Measurements from ENCODE around the gene CNTNAP4. TPM values are rescaled to one million over a fixed set of nuclear protein-coding genes. Genes with fewer than 3 reads are reported as not detected.

Gene CNTNAP4
- total and polyA plus RNA-seq, 2 of the 8 experiments (the other 6 are each of a cell fraction or from before 2014, with no cell fraction given), result not detected

DNA sequence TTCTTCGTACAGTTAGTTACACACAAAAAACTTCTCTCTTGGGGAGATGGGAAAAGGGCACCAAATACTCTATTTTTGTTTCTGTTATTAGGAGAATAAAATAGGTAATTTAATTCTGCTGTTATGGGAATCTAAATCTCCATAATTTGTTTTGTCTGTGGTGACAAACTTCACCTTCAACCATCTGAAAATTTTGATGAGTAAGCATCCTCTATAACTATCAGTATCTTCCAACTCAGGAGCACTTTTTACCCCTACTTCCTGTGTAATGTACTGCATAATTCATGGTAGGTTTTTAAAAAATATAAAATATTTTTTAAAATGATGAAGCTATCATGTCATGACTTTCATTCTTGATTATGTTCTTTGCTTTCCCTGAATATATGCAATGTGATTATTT lies 33.6 kb upstream of the CNTNAP4 start:
- no peak overlapping the region for H3K14ac ChIP-seq (ENCODE audit: insufficient read length)
- no peaks in the 10 kb centered on the region for H4K20me1 ChIP-seq (replicated peaks in 1 of 2; ENCODE audit: control insufficient read depth in 1 of 2, insufficient read depth in 2 of 2, low read length in 2 of 2)
- H2BK5ac ChIP-seq (ENCODE audit: low read depth, low read length), result no peak overlapping the region
- FAIRE-seq (no peak), DNase-seq (ENCODE audit: low read depth in 1 of 2, low spot score in 2 of 2) (no peak)
- no peak overlapping the region for H2BK20ac ChIP-seq (ENCODE audit: low read length)
- POLR2A ChIA-PET (ENCODE audit: partially characterized antibody), result no interaction called here
- CTCF ChIA-PET (ENCODE audit: partially characterized antibody), result no interaction called here
- H2BK120ac ChIP-seq (replicated peaks; ENCODE audit: low read depth, low read length), result no peak overlapping the region
- H3K18ac ChIP-seq (ENCODE audit: extremely low read depth, low read length), result no peak overlapping the region
- H3K27me3 ChIP-seq (replicated peaks in 1 of 4; ENCODE audit: control insufficient read depth in 3 of 4, extremely low read depth in 1 of 4, insufficient read depth in 3 of 4, low read length in 3 of 4), result no peaks in the 10 kb centered on the region
- H3K79me1 ChIP-seq (ENCODE audit: low read depth, low read length), result no peaks in the 10 kb centered on the region
- no peaks in the 10 kb centered on the region for H3K36me3 ChIP-seq (ENCODE audit: control insufficient read depth in 2 of 4, insufficient read depth in 4 of 4, low read length in 3 of 4)
- no peak overlapping the region for H2AFZ ChIP-seq (ENCODE audit: low read length)
- no peak overlapping the region for H4K91ac ChIP-seq (replicated peaks; ENCODE audit: insufficient read length, low read length)
- no peak overlapping the region for H3K23ac ChIP-seq (ENCODE audit: insufficient read length)
- H2BK12ac ChIP-seq (ENCODE audit: low read depth, low read length), result no peak overlapping the region
- H3K56ac ChIP-seq (replicated peaks; ENCODE audit: insufficient read length, low read depth, low read length), result no peak overlapping the region
- H3K4ac ChIP-seq (replicated peaks; ENCODE audit: insufficient read length, low read depth, low read length), result no peak overlapping the region
- H3K9me3 ChIP-seq (ENCODE audit: insufficient read depth in 2 of 2, low read depth in 1 of 2, low read length in 1 of 2), result no peaks in the 10 kb centered on the region
- H4K8ac ChIP-seq (ENCODE audit: extremely low read depth, insufficient read depth, low read length), result no peak overlapping the region
- H2BK15ac ChIP-seq (ENCODE audit: low read length), result no peak overlapping the region
- TF ChIP-seq YY1 (IDR thresholded peaks at IDR 0.05; ENCODE audit: low read depth, low read length) (no peak), MAFK (IDR thresholded peaks at IDR 0.05; ENCODE audit: low read depth, low read length) (peak; percentile 46), CHD1 (IDR thresholded peaks at IDR 0.05; ENCODE audit: low read depth, low read length) (no peak)
- TF ChIP-seq, protein P1, sequence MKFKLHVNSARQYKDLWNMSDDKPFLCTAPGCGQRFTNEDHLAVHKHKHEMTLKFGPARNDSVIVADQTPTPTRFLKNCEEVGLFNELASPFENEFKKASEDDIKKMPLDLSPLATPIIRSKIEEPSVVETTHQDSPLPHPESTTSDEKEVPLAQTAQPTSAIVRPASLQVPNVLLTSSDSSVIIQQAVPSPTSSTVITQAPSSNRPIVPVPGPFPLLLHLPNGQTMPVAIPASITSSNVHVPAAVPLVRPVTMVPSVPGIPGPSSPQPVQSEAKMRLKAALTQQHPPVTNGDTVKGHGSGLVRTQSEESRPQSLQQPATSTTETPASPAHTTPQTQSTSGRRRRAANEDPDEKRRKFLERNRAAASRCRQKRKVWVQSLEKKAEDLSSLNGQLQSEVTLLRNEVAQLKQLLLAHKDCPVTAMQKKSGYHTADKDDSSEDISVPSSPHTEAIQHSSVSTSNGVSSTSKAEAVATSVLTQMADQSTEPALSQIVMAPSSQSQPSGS (IDR thresholded peaks at IDR 0.05; ENCODE audit: low read length), result no peak
- no peak overlapping the region for H3K27ac ChIP-seq (ENCODE audit: low read depth, low read length)
- no peak overlapping the region for H4K5ac ChIP-seq (ENCODE audit: insufficient read length, low read depth, low read length)
- H2AK5ac ChIP-seq (ENCODE audit: low read depth, low read length), result no peak overlapping the region
- no peaks in the 10 kb centered on the region for H3K23me2 ChIP-seq (ENCODE audit: low read depth, low read length)
- H3K4me1 ChIP-seq (replicated peaks in 1 of 4; ENCODE audit: control insufficient read depth in 3 of 4, insufficient read depth in 4 of 4, low read length in 3 of 4), result no peaks in the 10 kb centered on the region
- WGBS, 2 experiments (ENCODE audit: extremely low coverage in 1 of 2, insufficient coverage in 1 of 2, insufficient read length in 1 of 2, insufficient replicate concordance in 2 of 2, low coverage in 1 of 2, low lambda C conversion rate in 2 of 2, missing lambda C conversion rate in 1 of 2), result 92% methylated on average over 1 of the region's 1 CpG; no CpG with 5 or more reads in 1 of the 2 experiments
- H3K4me3 ChIP-seq (ENCODE audit: extremely low read depth in 1 of 4, insufficient read depth in 2 of 4, low read depth in 3 of 4, low read length in 4 of 4), result no peak overlapping the region
- H3K79me2 ChIP-seq (ENCODE audit: control insufficient read depth in 1 of 2, insufficient read depth in 2 of 2, low read length in 2 of 2), result no peaks in the 10 kb centered on the region
- H3K4me2 ChIP-seq (ENCODE audit: insufficient read depth in 1 of 2, low read depth in 2 of 2, low read length in 2 of 2), result no peak overlapping the region
- no peak overlapping the region for H3K9ac ChIP-seq (replicated peaks in 1 of 4; ENCODE audit: extremely low read depth in 1 of 4, low read depth in 3 of 4, low read length in 3 of 4)
